ENCODE data around the gene PANX3. TPM values are rescaled to one million over a fixed set of nuclear protein-coding genes. Genes with fewer than 3 reads are reported as not detected.

PANX3 gene
- total RNA-seq, 1 donor from 2014 or later, result not detected

- no peak for DNase-seq (ENCODE audit: low spot score)
Observed at GRCh38 chr11:124658501-124658900, 47.3 kb downstream of the PANX3 start.

- DNase-seq (ENCODE audit: low spot score), result no peak
Observed at GRCh38 chr11:124658986-124659385, 47.8 kb downstream of the PANX3 start.

GRCh38 chr11:124661553-124661952 is 50.3 kb downstream of the PANX3 start:
- DNase-seq (ENCODE audit: low spot score), result no peak

- no peak for DNase-seq (ENCODE audit: low spot score)
Observed at GRCh38 chr11:124662106-124662505, 50.9 kb downstream of the PANX3 start.

GRCh38 chr11:124663861-124664260 is 52.6 kb downstream of the PANX3 start:
- DNase-seq (ENCODE audit: low spot score), result no peak

- no peak for DNase-seq (ENCODE audit: low spot score)
Observed at GRCh38 chr11:124667601-124668000, 56.4 kb downstream of the PANX3 start.

- peak; percentile 50 for DNase-seq (ENCODE audit: low spot score)
Observed at GRCh38 chr11:124669193-124669592, 58.0 kb downstream of the PANX3 start.

Other genes starting within 250 kb of the PANX3 start
- not detected for gene OR8B2, start 226.9 kb upstream of the PANX3 start, total RNA-seq
- gene OR8B3, start 212.4 kb upstream of the PANX3 start, total RNA-seq, result not detected
- not detected for gene OR8B4, start 186.6 kb upstream of the PANX3 start, total RNA-seq
- not detected for gene OR8B8, start 165.7 kb upstream of the PANX3 start, total RNA-seq
- gene OR8B12, start 67.8 kb upstream of the PANX3 start, total RNA-seq, result not detected
- gene OR8A1, start 41.4 kb upstream of the PANX3 start, total RNA-seq, result not detected
- 39.5 TPM for gene TBRG1, start 11.4 kb downstream of the PANX3 start, total RNA-seq
- 38.8 TPM for gene SIAE, start 62.3 kb downstream of the PANX3 start, total RNA-seq
- 6.3 TPM for gene SPA17, start 62.5 kb downstream of the PANX3 start, total RNA-seq
- gene NRGN, start 128.5 kb downstream of the PANX3 start, total RNA-seq, result 6.1 TPM
- gene VSIG2, start 140.8 kb downstream of the PANX3 start, total RNA-seq, result 215 TPM
- gene ESAM, start 150.9 kb downstream of the PANX3 start, total RNA-seq, result 34.4 TPM
- 17.9 TPM for gene MSANTD2, start 189.0 kb downstream of the PANX3 start, total RNA-seq